ENCODE measurements around the gene METTL13.

Gene METTL13

DNA sequence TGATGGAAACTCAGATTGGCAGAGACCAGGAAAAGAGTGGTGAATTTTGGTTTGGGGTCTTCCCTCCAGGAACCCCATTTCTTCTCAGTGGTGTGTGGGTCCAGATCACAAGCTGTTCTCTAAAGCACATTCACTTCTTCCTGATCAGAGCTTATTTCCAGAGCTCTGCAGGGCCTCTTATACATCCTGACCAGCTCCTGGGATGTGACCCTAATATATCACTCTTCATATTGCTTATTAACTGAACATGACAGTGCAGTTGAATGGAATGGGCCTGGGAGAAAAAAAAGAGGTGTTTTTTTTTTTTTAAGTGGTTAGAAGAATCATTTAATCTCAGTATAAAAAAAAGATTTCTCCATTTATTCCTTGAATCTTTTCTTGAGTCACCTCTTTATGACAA is 30.2 kb downstream of the METTL13 start:
- POLR2A ChIA-PET, result no interaction called here
- H3K4me1 ChIP-seq (ENCODE audit: control insufficient read depth, insufficient read depth, low read length), result no peaks in the 10 kb centered on the region
- no peaks in the 10 kb centered on the region for H3K36me3 ChIP-seq (ENCODE audit: control insufficient read depth in 2 of 2, insufficient read depth in 1 of 2, low read length in 2 of 2)
- H3K9me3 ChIP-seq (ENCODE audit: control insufficient read depth, insufficient read depth, low read depth, low read length), result no peaks in the 10 kb centered on the region
- no peak overlapping the region for H3K27ac ChIP-seq (ENCODE audit: extremely low read depth, low read depth, low read length)
- no peak overlapping the region for H3K4me3 ChIP-seq (ENCODE audit: low read depth, low read length)
- CTCF ChIA-PET, result interaction anchor here (4.0 to 4.3 kb wide), 2 partner anchors 11 to 173 kb away, joined by 20 to 35 read pairs; no protein-coding TSS in a partner anchor
- TF ChIP-seq REPIN1 (tag by site-specific recombination; IDR thresholded peaks at IDR 0.05; ENCODE audit: low read depth), result no peak
- TF ChIP-seq, protein P1, sequence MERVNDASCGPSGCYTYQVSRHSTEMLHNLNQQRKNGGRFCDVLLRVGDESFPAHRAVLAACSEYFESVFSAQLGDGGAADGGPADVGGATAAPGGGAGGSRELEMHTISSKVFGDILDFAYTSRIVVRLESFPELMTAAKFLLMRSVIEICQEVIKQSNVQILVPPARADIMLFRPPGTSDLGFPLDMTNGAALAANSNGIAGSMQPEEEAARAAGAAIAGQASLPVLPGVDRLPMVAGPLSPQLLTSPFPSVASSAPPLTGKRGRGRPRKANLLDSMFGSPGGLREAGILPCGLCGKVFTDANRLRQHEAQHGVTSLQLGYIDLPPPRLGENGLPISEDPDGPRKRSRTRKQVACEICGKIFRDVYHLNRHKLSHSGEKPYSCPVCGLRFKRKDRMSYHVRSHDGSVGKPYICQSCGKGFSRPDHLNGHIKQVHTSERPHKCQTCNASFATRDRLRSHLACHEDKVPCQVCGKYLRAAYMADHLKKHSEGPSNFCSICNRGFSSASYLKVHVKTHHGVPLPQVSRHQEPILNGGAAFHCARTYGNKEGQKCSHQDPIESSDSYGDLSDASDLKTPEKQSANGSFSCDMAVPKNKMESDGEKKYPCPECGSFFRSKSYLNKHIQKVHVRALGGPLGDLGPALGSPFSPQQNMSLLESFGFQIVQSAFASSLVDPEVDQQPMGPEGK (tag by site-specific recombination; IDR thresholded peaks at IDR 0.05), result no peak
- TF ChIP-seq ZNF394 (tag by site-specific recombination; IDR thresholded peaks at IDR 0.05; ENCODE audit: borderline replicate concordance), result no peak
- TF ChIP-seq ZNF621 (tag by site-specific recombination; IDR thresholded peaks at IDR 0.05), result no peak
- no peak for TF ChIP-seq OSR2 (tag by site-specific recombination; IDR thresholded peaks at IDR 0.05)
- TF ChIP-seq ZNF302 (tag by site-specific recombination; IDR thresholded peaks at IDR 0.05; ENCODE audit: low read depth), result no peak
- TF ChIP-seq ZNF202 (tag by site-specific recombination; IDR thresholded peaks at IDR 0.05; ENCODE audit: borderline replicate concordance), result no peak
- no peak for TF ChIP-seq ZBTB17 (tag by site-specific recombination; IDR thresholded peaks at IDR 0.05)

DNA sequence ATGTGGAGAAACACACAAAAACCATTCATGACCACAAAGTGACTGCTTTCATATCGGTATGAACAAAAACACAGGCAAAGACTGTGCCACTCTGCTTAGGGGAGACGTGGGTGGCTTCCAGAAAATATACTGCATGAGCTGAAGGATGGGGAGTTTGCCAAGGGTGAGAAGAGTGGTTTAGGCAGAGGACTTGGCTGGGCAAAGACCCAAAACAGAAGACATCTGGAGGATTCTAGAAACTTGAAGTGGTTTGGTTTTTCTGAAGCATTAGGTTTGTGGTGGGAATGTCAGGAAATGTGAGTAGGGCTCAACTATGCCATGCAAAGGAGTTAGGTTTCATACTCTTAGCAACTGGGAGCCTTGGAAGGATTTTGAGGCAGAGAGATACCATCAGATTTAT is 33.2 kb downstream of the METTL13 start:
- no peak overlapping the region for H3K4me3 ChIP-seq (ENCODE audit: low read depth, low read length)
- TF ChIP-seq ZNF561 (tag by site-specific recombination; IDR thresholded peaks at IDR 0.05; ENCODE audit: borderline replicate concordance) (no peak), ZFP69B (tag by site-specific recombination; IDR thresholded peaks at IDR 0.05) (no peak), ZNF792 (tag by site-specific recombination; IDR thresholded peaks at IDR 0.05) (no peak), ZBTB8A (tag by site-specific recombination; IDR thresholded peaks at IDR 0.05) (no peak), ZNF791 (tag by site-specific recombination; IDR thresholded peaks at IDR 0.05) (no peak), EGR2 (tag by site-specific recombination; IDR thresholded peaks at IDR 0.05; ENCODE audit: low read depth) (no peak), ZFP41 (tag by site-specific recombination; IDR thresholded peaks at IDR 0.05; ENCODE audit: borderline replicate concordance) (no peak), ZNF777 (tag by site-specific recombination; IDR thresholded peaks at IDR 0.05; ENCODE audit: borderline replicate concordance) (no peak), ZNF2 (tag by site-specific recombination; IDR thresholded peaks at IDR 0.05) (no peak), KLF16 (tag by site-specific recombination; IDR thresholded peaks at IDR 0.05) (no peak)
- TF ChIP-seq, protein P2, sequence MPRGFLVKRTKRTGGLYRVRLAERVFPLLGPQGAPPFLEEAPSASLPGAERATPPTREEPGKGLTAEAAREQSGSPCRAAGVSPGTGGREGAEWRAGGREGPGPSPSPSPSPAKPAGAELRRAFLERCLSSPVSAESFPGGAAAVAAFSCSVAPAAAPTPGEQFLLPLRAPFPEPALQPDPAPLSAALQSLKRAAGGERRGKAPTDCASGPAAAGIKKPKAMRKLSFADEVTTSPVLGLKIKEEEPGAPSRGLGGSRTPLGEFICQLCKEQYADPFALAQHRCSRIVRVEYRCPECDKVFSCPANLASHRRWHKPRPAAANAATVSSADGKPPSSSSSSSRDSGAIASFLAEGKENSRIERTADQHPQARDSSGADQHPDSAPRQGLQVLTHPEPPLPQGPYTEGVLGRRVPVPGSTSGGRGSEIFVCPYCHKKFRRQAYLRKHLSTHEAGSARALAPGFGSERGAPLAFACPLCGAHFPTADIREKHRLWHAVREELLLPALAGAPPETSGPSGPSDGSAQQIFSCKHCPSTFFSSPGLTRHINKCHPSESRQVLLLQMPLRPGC (tag by site-specific recombination; IDR thresholded peaks at IDR 0.05), result no peak
- TF ChIP-seq, protein P3, sequence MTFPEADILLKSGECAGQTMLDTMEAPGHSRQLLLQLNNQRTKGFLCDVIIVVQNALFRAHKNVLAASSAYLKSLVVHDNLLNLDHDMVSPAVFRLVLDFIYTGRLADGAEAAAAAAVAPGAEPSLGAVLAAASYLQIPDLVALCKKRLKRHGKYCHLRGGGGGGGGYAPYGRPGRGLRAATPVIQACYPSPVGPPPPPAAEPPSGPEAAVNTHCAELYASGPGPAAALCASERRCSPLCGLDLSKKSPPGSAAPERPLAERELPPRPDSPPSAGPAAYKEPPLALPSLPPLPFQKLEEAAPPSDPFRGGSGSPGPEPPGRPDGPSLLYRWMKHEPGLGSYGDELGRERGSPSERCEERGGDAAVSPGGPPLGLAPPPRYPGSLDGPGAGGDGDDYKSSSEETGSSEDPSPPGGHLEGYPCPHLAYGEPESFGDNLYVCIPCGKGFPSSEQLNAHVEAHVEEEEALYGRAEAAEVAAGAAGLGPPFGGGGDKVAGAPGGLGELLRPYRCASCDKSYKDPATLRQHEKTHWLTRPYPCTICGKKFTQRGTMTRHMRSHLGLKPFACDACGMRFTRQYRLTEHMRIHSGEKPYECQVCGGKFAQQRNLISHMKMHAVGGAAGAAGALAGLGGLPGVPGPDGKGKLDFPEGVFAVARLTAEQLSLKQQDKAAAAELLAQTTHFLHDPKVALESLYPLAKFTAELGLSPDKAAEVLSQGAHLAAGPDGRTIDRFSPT (tag by site-specific recombination; IDR thresholded peaks at IDR 0.05), result no peak
- TF ChIP-seq, protein P1 (tag by site-specific recombination; IDR thresholded peaks at IDR 0.05), result no peak
- TF ChIP-seq, protein P4, sequence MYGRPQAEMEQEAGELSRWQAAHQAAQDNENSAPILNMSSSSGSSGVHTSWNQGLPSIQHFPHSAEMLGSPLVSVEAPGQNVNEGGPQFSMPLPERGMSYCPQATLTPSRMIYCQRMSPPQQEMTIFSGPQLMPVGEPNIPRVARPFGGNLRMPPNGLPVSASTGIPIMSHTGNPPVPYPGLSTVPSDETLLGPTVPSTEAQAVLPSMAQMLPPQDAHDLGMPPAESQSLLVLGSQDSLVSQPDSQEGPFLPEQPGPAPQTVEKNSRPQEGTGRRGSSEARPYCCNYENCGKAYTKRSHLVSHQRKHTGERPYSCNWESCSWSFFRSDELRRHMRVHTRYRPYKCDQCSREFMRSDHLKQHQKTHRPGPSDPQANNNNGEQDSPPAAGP (tag by site-specific recombination; IDR thresholded peaks at IDR 0.05), result no peak
- ChIA-PET CTCF (no interaction called here), POLR2A (interaction anchor here (1.0 kb wide), 1 partner anchor 27 kb away, joined by 4 read pairs; the partner anchor contains the start of gene DNM3)
- no peaks in the 10 kb centered on the region for H3K36me3 ChIP-seq (ENCODE audit: control insufficient read depth in 2 of 2, insufficient read depth in 1 of 2, low read length in 2 of 2)
- no peaks in the 10 kb centered on the region for H3K4me1 ChIP-seq (ENCODE audit: control insufficient read depth, insufficient read depth, low read length)
- H3K27ac ChIP-seq (ENCODE audit: extremely low read depth, low read depth, low read length), result no peak overlapping the region
- H3K9me3 ChIP-seq (ENCODE audit: control insufficient read depth, insufficient read depth, low read depth, low read length), result no peaks in the 10 kb centered on the region

Data from HEK293 (cell line).